Stimulated activated CD4-positive, alpha-beta T cell treated with anti-CD3 and anti-CD28 coated beads, Interleukin-1b, Interleukin-23, amount 100 ng/mL, for 48 hours (primary cell): Measurements from ENCODE around the gene METAP1D.

Experiments used
- DNase-seq: peaks from one replicate; pipeline ENCODE4 v3.0.0-alpha.2; 2020

METAP1D gene

DNA sequence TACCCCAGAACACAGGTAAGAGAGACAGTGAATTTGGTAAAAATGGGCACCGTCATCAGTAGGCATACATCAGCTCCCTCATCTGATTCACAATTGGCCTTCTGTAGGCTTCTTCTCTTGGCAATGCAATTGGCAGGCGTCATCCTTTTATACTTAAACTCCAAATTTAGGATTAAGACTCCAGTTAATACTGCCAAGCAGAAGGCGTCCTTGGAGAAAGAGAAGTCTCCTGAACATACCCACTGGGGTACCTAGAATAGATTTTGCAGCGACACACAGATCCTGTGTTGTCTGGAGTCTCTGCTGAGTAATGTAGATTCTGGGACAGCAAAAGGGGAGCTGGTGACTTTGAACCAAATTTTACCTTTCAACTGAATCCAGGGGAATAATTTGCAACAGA is 592 bp upstream of the METAP1D start:
- no peak for DNase-seq

DNA sequence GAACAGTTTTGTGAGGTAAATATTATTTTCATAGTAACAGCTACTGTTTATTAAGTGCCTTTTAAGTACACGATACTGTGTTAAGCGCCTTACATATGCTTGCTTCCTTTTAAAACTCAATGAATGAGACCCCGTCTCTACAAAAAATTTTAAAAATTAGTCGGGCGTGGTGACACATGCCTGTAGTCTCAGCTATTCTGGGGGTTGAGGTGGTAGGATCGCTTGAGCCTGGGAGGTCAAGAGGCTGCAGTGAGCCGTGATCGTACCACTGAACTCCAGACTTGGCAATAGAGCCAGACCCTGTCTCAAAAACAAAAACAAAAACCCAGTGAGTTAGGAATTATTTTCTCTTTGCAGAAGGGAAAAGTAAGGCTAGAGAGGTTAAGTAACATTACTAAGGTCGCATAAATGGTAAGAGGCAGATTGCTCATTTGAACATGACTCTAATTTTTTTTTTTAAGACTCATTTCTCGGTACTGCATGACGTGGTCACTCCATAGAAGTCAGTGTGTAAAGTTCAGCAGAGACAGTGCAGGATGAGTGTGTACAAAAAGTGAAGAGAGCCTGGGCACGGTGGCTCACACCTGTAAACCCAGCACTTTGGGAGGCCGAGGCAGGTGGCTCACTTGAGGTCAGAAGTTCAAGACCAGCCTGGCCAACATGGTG is 1.1 kb downstream of the METAP1D start:
- no peak for DNase-seq

DNA sequence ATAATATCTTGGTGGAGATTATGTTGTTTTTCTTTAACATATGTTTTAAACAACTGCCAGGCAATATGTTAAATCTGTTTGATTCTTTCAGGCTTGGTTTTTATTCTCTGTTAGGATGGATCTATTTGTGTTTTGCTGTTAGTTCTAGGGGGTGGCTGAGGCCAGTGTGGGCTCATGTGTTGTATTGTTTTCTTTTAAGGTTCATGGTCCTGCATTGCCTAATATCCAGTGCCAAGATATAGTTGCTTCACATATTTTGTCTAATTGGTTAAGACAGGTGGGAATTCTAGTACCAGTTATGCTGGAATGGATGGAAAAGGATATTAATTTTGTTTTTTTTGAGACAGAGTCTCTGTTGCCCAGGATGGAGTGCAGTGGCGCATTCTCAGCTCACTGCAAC is 7.6 kb downstream of the METAP1D start:
- DNase-seq: no peak

DNA sequence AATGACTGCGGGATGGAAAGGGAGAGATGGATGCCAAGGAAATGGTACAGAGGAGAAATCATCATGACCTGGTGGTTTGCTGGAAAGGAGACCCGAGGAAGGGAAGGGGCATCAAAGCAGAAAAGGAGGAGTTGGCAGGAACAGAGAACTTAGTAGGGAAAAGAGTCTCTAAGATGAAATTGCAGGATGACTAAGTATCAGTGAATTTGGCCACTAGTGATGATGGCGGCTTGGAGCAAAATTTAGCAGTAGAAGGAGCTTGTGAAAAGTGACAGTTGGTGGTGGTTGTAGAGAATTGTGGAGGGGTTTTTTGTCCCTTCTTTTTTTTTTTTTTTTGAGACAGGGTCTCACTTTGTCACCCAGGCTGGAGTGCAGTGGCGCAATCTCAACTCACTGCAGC is 10.1 kb downstream of the METAP1D start:
- DNase-seq: no peak

DNA sequence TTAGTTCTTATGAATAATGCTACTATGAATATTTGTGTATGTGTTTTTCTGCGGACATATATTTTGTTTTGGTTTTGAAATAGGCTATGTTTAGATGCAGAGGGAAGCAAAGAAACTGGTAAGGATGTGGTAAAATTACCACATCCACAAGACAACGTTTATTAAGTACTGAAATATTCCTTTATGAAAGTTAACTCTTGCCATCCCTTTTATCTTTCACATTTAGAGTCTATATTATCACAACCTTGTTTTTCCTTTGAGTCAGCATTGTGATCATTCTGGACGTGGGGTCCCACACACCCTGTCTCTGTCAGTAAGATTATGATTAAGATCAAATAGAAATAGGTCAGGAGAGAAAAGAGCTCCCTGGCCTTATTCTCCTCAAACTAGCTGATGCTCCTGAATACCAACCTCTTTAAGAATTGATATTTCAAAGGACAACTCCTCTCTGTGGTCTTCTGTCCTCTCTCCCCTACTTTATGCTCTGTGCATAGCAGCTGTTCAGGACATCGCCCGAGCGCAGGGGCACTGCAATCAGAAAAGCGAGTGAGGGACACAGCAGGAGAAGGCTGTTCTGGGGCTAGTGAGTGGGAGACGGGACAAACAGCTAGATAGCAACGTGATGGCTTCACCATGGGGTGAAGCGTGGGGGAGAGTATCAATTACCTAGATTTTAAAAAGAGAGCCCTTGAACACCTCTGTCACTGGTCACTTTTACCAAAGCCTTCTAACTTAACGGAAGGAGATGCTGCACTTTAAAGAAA is 12.2 kb downstream of the METAP1D start:
- no peak for DNase-seq

DNA sequence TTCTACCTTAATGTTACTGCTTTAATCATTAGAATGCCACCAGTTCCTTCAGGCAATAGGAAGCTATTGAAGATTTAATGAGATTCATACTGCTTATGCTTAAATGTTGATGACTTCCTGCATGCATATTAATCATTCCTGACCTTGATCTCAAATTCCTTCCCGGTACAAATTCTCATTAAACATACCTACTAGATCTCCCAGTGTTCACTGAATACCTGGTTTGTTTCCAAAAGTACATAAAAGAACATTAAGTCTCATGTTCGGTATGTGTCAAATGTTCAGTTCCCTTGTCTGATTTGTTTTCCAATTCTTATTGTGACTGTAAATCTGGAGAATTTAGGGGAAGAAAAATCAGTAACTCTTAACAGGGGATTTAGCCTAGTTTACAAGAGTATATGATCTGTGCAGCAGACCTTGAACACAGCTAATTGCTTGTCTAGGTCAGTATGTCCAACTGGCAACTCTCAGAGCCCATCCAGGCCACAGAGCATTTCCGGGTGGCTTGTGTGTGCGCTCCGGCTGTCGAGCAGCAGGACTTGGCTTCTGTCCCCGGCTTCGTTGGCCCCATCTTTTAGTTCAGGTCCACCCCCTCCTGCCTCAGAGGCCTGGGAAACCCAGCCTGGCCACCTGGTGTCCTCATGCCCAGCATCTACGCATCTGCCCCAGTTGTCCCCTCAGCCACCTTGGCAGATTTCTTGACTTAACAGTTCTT is 13.1 kb downstream of the METAP1D start:
- no peak for DNase-seq

DNA sequence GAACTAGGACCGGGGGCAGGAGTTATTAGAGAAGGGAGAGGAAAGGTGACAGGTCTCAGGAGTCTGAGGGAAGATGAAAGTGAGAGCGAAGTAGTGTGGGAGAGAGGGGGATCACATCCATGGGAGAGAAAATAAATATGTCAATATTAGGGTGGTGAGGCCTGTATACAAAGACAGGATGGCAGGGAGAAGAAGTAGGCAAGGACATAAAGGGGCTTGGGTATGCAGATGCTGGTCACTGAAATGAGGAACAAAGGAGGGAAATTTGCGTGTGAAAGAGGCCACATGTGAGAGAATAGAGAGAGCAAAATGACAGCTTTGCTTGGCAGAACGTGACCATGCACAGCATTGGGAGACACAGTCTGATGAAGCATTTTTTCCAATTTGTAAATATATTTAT is 13.6 kb downstream of the METAP1D start:
- no peak for DNase-seq

DNA sequence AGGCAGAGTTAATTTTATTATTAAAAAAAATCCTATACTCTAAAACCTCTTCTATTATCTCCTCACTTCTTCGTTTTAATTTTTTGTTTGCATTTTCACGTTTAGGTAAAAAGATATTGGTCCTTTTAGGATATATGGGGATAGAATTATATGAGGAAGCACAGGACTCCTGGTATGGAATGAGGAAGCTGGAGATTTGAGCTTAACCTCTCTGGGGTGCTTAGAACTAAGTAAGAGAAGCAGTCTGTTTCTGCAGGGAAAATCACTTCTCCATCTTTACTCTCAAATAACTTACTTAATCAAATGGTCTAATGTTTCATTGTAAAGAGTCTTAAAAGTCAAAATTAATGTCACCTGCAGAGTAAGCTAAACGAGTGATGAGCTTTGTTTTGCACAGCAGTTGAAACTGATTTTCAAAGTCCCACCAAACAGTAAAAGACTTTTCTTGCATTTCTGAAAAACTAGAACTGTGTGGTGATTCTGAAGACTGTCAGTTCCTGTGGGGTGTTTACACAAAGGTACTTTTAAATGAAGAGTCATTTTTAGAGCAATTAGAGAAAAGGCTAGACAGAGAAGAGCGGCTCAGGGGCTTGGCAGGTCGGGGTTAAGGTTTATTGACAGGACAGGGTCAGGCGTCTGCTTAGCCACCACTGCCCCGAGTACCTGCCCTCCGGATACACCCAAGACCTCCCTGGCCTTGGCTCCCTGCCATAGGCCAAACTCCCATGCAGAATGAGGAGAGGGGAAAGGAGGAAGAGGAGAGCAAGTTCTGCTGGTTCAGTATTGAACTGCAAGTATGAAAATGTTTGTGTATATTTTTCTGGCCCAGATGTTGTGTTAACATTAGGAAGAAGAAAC is 21.6 kb downstream of the METAP1D start:
- DNase-seq: no peak

DNA sequence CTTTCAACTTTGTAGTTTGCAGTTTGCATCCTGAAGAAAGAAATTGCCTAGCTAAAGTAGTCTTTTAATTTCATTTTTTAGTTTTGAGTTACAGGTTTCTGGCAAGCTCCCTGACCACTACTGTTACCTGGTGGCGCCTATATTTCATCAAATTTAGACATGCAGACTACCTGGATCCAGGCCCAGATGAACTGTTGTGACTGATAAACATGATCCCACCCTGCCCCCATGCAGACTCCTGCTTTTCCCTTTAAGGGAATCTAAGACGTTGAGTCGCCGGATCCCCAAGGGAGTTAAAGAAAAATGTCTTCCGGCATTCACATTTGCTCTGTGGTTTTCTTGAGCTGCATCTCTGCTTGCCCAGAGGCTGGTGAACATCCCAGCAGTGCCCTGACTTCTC is 22.2 kb downstream of the METAP1D start:
- no peak for DNase-seq

DNA sequence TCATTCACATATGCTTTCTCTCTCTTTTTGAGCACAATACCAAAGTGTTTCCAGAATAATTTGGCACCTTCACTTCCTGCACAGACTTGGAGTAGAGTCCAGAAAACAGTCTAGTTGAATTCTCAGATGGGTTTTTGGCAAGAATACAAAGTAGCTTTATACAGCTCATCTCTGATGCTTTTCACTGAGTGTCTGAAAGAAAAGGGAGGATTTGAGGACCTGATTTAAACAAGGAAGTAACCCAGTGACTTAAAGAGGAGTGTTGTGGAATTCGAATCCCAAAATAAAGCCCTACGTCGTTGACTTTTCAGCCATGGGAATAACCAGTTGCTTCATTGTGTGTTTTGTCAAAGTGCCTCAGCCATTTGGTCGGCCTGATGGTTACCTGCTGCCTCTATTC is 31.8 kb downstream of the METAP1D start:
- DNase-seq: no peak

DNA sequence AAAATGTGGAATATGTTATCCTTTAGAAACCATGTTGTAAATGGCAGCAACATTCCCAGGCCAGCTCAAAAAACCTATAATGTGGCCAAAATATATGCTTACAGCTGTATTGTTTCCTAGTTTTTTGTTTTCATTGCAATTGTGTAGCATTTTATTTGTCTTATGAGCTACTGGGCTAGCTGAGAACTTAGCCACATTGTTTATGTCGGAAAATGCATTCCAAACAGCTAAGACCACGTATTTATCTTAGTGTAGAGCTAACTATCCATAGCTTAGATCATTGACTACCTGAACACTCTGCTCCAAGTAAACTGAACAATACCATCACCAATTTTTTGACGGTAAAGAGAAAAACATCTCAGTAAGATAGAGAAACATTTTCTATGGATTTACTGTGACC is 38.4 kb downstream of the METAP1D start:
- no peak for DNase-seq

DNA sequence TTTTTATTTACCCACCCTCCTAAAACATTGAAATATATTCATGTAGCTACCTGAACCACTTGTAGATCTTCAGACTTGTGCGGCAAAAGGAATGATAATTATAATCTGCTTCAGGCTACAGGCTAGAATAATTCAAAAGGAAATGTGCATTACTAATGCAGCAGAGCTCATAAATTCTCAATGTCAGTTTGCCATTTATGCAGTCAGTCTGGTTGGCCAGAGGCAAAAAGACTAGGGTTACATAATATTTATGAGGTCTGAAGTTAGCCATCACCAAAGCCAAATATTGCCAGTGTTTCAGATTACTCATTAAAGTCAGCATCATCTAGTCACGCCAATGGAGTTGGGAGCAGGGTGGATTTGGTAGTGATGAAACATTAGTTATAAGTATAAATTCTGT is 38.9 kb downstream of the METAP1D start:
- DNase-seq: no peak

DNA sequence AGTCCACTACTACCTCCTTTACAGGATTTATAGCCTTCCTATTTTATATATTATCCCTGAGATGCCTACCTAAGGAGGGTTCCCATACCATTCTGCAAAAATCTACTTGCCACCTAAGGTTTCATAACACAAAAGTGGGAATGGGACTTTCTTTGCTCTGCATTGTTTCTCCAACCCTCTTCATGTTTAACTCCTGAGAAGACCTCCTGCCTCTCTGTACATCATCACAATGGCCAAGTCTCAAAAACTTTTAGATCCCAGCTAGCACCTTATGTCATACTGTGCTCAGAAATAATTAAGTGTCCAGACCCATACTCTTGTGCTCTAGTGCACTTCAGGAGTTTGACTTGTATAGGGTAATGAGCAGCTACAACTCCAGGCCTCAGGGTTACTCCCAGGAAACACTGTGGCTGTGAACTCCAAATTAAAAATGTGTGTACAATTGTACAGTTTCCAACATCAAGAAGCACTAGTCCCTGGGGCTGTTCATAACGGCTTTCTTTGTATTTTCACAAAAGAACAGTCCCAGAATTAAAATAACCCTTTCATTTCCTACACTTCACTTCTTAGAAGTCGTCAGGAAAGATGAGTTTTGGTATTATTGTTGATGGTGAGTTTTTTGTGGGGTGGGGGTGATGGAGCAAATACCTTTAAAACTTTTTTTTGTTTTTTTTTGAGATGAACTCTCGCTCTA is 39.4 kb downstream of the METAP1D start:
- no peak for DNase-seq

DNA sequence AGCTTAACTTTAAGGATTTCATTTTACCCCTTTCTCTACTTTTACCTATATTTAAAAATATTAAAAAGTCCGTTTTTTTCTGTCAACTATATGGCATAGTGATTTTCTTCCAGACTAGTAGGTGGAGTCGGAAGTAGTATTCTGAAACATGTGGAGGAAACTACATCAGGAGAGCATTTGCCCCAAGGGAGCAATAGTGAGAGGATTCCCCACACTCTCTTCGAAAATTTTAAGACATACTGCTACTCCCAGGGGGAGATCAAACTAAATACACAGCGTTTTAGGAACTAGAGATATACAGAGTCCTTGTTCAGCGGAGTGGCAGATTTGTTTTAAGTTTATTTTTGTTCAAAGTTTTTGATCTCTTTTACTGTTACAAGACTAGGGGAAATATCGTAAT is 40.6 kb downstream of the METAP1D start:
- no peak for DNase-seq

DNA sequence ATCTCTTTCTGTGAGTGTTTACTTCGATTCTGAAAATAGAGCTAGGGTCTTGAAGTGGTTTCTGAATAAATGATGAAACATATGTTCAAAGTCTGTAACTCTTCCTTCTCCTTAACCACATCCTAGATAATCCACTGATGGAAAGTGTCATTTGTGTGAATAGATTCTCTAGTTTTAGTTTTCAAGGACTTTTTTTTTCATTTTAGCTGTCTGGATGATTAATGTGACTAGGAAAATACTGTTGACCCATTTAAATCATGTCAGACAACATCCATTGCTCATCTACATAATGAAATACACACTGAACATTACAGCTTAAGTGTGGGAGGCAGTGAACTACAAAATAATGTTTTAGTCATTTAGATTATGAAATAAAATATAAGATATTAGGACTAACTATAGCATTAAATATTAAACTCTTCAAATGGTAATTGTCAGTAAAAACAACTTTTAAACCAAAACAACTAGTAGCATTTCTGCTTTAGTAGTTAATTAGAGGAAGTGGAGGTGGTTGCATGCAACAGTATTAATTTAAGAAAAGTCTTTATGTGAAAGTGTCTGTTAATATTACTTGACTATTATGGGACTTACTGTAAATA is 46.4 kb downstream of the METAP1D start:
- DNase-seq: no peak

DNA sequence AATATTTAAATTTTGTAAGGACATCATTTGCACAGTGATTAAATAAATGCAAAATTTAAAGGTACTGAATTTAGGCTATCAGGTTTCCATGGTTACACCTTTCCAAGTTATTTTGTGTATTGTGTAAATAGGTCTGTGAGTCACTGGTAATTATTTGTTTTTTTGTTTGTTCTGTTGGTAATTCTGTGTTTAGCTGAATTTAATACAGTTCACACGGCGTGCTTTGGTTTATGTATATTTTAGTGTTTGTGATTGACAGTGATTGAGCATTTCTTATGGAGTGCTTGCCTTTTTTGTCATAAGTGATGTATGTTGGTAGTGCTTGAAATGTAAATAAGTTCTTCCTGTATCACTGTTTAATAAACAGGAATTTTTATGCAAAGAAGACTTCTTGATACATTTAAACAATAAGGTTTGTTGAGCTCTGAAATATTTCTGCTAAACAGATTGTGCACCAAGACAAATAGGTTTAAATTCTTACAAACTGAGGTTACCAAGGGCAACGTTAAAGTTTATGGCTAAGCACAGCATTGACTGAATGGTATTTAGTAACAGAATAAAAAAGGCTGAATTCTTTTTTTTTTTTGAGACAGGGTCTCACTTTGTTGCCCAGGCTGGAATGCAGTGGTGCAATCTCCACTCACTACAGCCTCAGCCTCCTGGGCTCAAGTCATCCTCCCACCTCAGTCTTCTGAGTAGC is 47.3 kb downstream of the METAP1D start:
- DNase-seq: no peak

DNA sequence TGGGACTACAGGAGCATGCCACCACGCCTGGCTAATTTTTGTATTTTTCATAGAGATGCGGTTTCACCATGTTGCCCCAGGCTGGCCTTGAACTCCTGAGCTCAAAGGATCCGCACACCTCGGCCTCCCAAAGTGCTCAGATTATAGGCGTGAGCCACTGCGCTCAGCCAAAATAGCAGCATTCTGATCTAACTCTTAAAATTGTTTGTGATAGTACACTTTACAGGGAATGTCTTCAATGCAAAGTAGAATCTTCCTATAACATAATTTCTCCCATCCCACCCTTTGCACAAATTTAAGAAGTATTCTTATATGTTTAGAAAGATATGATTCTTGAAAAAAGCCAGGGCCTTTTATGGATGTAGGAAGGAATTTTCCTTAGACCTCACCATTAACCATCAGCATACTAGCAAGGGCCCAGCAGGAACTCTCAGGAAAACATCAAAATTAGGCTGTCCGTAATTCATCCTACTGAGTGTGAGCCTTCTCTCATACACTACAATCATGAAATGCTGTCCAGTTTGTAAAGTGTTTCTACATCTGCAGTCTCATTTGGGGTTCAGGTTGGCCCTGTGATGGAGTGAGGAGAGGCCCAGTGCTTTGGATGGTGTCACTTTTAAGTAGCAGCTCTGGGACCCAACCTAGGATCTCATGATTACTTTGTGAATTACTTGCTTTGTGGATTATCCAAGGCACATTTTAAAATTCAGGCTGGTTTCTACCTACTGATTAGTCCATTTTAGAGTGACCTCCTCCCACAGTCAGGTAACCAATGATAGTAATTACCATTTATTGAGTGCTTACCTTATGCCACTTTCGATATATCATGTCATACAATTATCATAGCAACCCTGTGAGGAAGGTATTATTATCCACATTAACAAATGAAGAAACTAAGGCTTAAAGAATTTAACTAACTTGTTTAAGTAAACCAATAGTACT is 48.1 kb downstream of the METAP1D start:
- DNase-seq: no peak

DNA sequence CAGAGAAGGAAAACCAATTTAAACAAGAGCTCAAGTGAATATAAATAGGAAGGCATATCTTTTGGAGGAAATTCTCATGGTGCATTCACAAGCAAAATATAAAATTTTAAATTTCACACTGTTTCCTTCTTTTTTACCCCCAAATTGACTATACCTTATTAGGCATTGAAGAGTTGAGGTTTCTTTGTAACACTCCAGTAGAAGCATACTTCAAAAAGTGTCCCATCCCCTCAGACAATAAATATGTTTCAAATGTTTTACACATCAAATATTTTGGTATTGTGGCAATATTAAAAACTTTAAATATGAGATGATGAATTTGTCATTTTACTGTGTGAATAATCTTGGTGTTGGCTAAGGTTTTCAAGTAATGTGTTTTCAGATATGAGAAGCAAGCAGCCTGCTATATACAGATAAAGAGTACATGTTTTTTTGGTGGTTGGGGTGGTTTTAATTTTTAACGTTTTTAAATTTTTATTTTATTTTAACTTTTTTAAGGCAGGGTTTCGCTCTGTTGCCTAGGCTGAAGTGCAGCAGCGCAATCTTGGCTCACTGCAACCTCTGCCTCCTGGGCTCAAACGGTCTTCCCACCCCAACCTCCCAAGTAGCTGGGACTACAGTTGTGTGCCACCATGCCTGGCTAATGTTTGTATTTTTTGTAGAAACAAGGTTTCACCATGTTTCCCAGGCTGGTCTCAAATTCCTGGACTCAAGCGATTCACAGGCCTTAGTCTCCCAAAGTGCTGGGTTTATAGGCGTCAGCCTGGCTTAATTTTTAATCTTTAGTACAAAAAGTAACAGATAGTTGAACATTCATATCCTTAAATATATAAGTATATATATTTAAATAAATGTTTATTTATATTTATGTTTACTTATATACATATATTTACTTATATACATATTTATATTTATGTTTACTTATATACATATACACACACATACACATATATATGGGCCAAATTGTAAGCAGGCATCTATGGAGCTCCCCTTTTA is 49.1 kb downstream of the METAP1D start:
- no peak for DNase-seq

DNA sequence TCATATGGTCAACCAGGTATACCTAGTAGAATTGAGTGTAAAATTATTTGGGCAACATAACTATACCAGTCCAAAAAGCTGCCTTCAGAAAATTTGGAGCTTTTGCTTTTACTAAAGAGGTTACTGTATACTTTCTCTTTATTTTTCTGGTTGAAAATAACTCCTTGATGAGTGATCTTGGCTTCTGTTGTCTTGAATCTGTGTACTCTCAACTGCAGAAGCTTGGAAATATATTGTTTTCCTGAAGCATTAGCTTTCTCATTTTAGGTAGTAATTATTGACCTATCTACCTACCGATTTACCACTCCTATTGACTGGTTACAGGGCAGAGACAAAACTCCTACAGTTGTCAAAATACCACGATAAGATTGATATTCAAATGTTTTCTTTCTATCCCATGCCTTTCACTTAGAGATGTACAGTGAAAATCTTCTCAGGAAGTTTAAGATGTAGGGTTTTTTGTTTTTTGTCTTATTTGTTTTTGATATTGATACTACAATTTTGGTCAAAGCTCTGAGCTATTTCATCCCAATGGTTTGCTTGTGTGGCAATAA is 49.9 kb downstream of the METAP1D start:
- DNase-seq: no peak
